Right lobe of liver (tissue), 6 donors: ENCODE results near the gene CACNA2D4. TPM values are rescaled to one million over a fixed set of nuclear protein-coding genes. Genes with fewer than 3 reads are reported as not detected.

ENCODE experiments used
- ATAC-seq, 4 donors: fragments of 200-7000 bp; cut with Tn5 transposase; one replicate each; pipeline ENCODE4 v1.9.1; 2020; ENCODE audit warnings: mild to moderate bottlenecking in 4 of 4, moderate library complexity in 4 of 4
- DNase-seq, 3 donors: peaks; one replicate each; pipeline ENCODE4 v3.0.0-alpha.2; 2020
- H3K27ac ChIP-seq, 3 donors: fragments of 200-600 bp; one replicate each; pipeline ENCODE4 v1.8.0; 2022
- H3K27me3 ChIP-seq, 2 donors: fragments of 200-600 bp; one replicate each; pipeline ENCODE4 v1.8.0; 2022
- H3K36me3 ChIP-seq, 4 donors: fragments of 200-600 bp; sonication (generic) in 1 of 4; one replicate each; pipeline versions ENCODE4 v1.5.1 to v1.8.0; 2017 to 2022; ENCODE audit warnings: control low read depth in 1 of 4
- H3K4me1 ChIP-seq, 4 donors: fragments of 200-600 bp; sonication (generic) in 1 of 4; one replicate each; pipeline versions ENCODE4 v1.5.1 to v1.8.0; 2017 to 2022; ENCODE audit warnings: control low read depth in 1 of 4
- H3K4me3 ChIP-seq, 3 donors: fragments of 200-600 bp; one replicate each; pipeline ENCODE4 v1.8.0; 2022
- H3K9me3 ChIP-seq, 4 donors: fragments of 200-600 bp; sonication (generic) in 1 of 4; one replicate each; pipeline versions ENCODE4 v1.5.1 to v1.8.0; 2017 to 2022; ENCODE audit warnings: control low read depth in 1 of 4
- CTCF ChIP-seq, 4 donors: fragments of 200-600 bp in 3 of 4; fragments of 450-650 bp in 1 of 4; IDR thresholded peaks; one replicate each; pipeline versions ENCODE4 v1.5.1 to v1.8.0; 2016 to 2022; ENCODE audit warnings: antibody characterized with exemption in 4 of 4, mild to moderate bottlenecking in 2 of 4
- POLR2A ChIP-seq: fragments of 450-650 bp; IDR thresholded peaks from one replicate; pipeline ENCODE4 v1.6.1; 2017; ENCODE audit warnings: antibody characterized with exemption, mild to moderate bottlenecking
- WGBS: methylation state at CpG from one replicate; pipeline ENCODE4 v1.1.6; 2018; ENCODE audit warnings: low coverage, low lambda C conversion rate; ENCODE audit not compliant: insufficient coverage; ENCODE audit errors: missing lambda C conversion rate; 5-methylcytosine and 5-hydroxymethylcytosine counted together
- intact Hi-C, 2 donors: fragments of 100-400 bp; cut with DNase I; formaldehyde crosslinking; loops; one replicate each; pipeline versions ENCODE4 v1.11.2 to v1.14.1; 2022
- total RNA-seq, 6 experiments: library from RNA; depleted of rRNA in 2 of 6; stranded (reverse); fragments of >200 nt in 2 of 6; fragmentation: NEBNext Ultra II Directional in 3 of 6; extraction: Animal tissue kit (Norgen Biotek cat#: 25700) in 3 of 6; gene quantifications; one replicate each; pipeline versions ENCODE4 v1.1.0 to v1.2.4, GENCODE V29; 2016 to 2023
- donor health status: DM: no; HTN: yes; CAD: no.
- donor health status: DM: no; HTN: no; CAD: no.
- donor health status: DM: no; HTN: no; CAD: no.
- donor health status: DM: no; HTN: yes; CAD: no.
- donor health status: DM: no; HTN: yes; CAD: no.

Gene CACNA2D4
- total RNA-seq, 6 experiments from 2014 or later = 0.87 to 1.9 (median 0.96) TPM

- intact Hi-C loops = loop anchor here in 1 of 2 donors (5.0 to 10.0 kb wide), 2 partner anchors 120 to 228 kb away; no protein-coding TSS in a partner anchor
Observed at GRCh38 chr12:1807087-1807860, 111.2 kb downstream of the CACNA2D4 start.

GRCh38 chr12:1806301-1807086 is 112.0 kb downstream of the CACNA2D4 start:
- 57% methylated on average over 1 of the region's 7 CpGs for WGBS
- intact Hi-C loops = loop anchor here in 1 of 2 donors (5.0 to 10.0 kb wide), 2 partner anchors 121 to 228 kb away; no protein-coding TSS in a partner anchor
- H3K9me3 ChIP-seq = no peaks in the 10 kb centered on the region
- no peaks in the 10 kb centered on the region for H3K36me3 ChIP-seq
- DNase-seq = peak in 2 of 3 donors; percentile 12 to 26
- H3K27me3 ChIP-seq = no peaks in the 10 kb centered on the region
- TF ChIP-seq CTCF (IDR thresholded peaks at IDR 0.05) (no peak), POLR2A (no peak)
- H3K27ac ChIP-seq = no peak overlapping the region
- no peaks in the 10 kb centered on the region for H3K4me1 ChIP-seq
- H3K4me3 ChIP-seq = no peak overlapping the region
- ATAC-seq = no peak

More at GRCh38 chr12:1807087-1807860, 111.2 kb downstream of the CACNA2D4 start:
- H3K9me3 ChIP-seq = no peaks in the 10 kb centered on the region
- H3K4me3 ChIP-seq = no peak overlapping the region
- TF ChIP-seq CTCF (IDR thresholded peaks at IDR 0.05) (no peak), POLR2A (no peak)
- peak in 2 of 3 donors; percentile 23 to 56 for DNase-seq
- H3K36me3 ChIP-seq = no peaks in the 10 kb centered on the region
- no peaks in the 10 kb centered on the region for H3K4me1 ChIP-seq
- peak in 2 of 4 donors; percentile 8 to 34 for ATAC-seq
- WGBS = 75% methylated on average over 10 of the region's 15 CpGs
- H3K27me3 ChIP-seq = no peaks in the 10 kb centered on the region
- no peak overlapping the region for H3K27ac ChIP-seq

GRCh38 chr12:1805441-1806081 is 112.9 kb downstream of the CACNA2D4 start:
- WGBS = 92% methylated on average over 5 of the region's 16 CpGs
- Histone ChIP-seq H3K4me3 (no peak overlapping the region), H3K27me3 (no peaks in the 10 kb centered on the region), H3K27ac (no peak overlapping the region), H3K9me3 (no peaks in the 10 kb centered on the region), H3K4me1 (no peaks in the 10 kb centered on the region), H3K36me3 (no peaks in the 10 kb centered on the region)
- TF ChIP-seq CTCF (IDR thresholded peaks at IDR 0.05) (no peak), POLR2A (no peak)
- DNase-seq (peak in 2 of 3 donors; percentile 23 to 48), ATAC-seq (no peak)
- intact Hi-C loops = loop anchor here in 1 of 2 donors (5.0 to 10.0 kb wide), 2 partner anchors 122 to 229 kb away; no protein-coding TSS in a partner anchor

GRCh38 chr12:1804545-1805332 is 113.7 kb downstream of the CACNA2D4 start:
- intact Hi-C loops = loop anchor here in 1 of 2 donors (5.0 to 10.0 kb wide), 2 partner anchors 123 to 230 kb away; no protein-coding TSS in a partner anchor
- H3K27ac ChIP-seq = no peak overlapping the region
- H3K36me3 ChIP-seq = no peaks in the 10 kb centered on the region
- no peak for TF ChIP-seq CTCF (IDR thresholded peaks at IDR 0.05)
- peak; percentile 87 to 94 (median 89) for ATAC-seq
- H3K27me3 ChIP-seq = no peaks in the 10 kb centered on the region
- 43% methylated on average over 10 of the region's 25 CpGs for WGBS
- no peaks in the 10 kb centered on the region for H3K4me1 ChIP-seq
- peak; percentile 84 to 87 (median 85) for DNase-seq
- no peaks in the 10 kb centered on the region for H3K9me3 ChIP-seq
- no peak overlapping the region for H3K4me3 ChIP-seq
